Stimulated activated CD4-positive, alpha-beta T cell treated with anti-CD3 and anti-CD28 coated beads, Interleukin-12 subunit alpha, Interleukin-12 subunit beta, amount 100 ng/mL, for 4 hours (primary cell): ENCODE measurements around the gene MAP1LC3A.

Source experiments
- DNase-seq: peaks from one replicate; pipeline ENCODE4 v3.0.0-alpha.2; 2020

MAP1LC3A gene

DNA sequence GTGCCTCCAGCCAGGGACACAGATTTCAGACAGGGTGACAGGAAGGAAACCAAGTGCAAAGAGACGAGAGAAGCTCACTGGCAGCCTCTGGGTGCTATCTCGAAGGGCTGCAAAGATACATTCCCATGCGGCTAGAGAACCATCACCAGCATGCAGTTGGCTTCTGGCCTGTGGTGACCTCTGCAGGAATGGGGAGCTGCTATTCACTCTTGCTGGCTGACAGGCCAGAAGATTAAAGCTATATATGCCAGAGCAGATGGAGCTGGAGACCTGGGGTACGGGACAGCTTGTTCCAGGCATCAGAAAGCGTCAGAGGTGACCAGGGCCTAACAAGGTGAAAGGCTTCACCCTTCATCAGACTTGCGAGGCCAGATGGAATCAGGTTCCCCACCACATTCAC lies 20.0 kb downstream of the MAP1LC3A start:
- no peak for DNase-seq

DNA sequence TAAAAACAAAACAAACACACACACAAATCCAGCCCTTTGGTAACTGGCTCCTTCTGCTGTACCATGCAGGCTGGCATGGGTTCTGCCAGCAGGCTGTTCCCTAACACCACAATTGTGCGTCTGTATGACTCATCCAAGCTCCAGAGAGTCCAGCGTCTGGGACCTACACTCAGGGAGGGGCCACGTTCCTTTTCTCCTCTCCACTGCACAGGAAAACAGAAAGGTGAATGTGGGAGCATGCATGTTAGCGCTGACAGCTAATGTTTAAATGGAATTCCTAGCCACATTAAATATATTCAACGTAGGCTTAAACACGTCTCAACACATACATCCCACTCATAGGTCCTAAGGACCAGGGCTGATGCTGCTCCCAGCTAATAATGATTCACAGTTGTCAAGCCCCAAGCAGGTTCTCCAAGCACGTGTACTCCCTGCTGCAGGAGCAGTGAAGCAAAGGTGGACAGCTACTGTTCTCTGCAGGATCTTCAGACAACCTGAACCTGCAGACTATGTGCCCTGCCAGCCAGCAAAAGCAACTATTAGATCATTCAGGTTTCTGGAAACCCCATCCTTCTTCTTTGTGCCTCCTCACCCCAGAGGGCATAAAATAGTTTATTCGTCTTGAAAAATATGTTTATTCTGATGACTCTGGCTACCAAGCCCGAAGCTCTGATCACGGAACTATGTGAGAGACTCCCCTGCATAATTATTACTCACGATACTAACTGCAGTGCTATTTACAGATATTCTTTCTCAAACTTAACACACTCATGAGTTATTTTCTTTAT lies 20.9 kb downstream of the MAP1LC3A start:
- no peak for DNase-seq

DNA sequence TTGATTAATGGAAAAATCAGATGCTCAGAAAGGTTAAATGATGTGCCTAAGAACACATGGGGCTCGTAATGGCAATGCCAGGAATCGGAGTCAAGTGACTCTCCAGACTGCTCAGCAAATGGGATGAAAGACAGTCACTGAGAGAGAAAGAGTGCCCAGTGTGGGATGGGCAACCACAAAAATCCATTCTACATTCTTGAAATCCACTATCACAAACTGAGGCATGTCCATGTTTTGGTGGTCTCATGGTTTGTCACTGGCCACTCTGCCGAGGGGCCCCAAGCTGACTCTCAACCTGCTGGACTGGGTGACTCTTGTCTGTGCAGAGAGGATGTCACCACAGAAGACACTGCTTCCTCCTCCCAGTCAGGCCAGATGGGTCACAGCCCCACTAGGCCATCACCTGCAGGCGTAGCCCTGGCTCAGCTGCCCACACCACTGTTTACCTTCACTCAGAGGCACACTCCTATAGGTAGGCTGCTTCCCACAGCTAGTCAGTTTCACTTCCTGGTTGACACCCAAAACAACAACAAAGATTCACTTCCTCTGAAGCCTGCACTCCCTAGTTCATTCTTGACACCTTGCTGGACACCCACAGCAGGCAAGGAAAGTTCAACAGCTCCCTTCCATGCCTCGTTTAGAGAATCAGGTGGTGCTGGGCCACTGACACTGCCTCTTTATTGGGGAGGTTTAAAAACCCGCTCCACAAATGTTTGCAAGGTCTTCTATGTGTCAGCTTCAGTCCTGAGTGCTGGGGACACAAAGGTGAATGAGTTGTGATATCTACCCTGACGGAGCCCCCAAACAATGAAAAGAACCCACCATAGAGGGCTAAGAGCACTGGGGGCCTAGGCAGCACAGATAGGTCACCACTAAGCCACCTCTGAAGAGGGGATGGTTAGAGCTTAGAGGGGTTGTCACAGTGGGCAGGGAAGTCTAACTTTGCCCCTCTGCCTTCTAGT lies 21.7 kb downstream of the MAP1LC3A start:
- DNase-seq: no peak

DNA sequence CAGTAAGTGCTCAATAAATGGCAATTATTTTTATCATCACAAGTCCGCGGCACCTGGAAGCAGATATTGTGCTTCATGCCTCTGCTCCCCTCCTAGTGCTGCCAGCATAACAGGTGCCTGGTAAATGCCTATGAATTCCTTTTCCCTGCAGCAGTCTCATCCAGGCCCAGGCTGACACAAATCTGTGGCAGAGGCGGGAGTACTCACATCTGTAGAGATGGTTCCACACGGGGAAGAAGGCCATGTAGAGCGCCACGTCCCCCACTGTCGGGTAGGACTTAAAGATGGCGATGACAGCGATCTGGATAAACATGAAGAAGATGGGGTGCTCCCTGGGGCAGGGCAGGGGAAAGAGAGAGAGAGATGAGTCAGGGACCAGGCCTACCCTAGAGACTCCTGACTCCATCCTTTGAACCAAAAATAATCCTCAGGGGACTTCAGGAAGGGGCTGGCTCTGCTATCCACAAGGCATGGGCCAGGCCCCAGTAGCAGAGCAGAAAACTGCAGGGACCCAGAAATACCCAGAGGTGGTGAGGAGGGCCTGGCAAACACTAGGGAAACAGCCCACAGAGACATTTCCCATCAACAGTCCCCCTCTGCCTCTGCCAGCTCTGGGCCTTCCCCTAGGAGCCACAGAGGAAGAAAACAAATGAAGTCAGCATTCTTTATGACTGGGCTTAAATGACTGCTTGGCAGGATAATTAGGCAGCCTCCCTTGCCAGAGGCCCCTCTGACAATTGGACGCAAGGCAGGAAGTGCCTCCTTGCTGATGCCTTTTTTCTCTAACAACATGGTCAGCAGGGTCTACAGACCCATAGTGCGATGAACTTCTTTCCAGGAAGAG lies 23.0 kb downstream of the MAP1LC3A start:
- DNase-seq: no peak

DNA sequence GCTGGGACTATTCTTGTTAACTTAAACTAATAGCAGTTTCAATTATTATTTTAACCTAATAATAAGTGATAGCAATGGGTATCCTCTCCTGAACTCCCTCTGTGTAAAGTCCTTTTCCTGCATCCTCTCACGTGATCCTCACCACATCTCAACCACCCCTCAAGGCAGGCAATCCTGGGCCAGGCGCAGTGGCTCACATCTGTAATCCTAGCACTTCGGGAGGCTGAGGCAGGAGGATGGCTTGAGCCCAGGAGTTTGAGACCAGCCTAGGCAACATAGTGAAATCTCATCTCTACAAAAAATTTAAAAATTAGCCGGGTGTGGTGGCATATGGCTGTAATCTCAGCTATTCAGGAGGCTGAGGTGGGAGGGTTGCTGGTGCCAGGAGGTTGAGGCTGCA lies 23.7 kb downstream of the MAP1LC3A start:
- DNase-seq: no peak

DNA sequence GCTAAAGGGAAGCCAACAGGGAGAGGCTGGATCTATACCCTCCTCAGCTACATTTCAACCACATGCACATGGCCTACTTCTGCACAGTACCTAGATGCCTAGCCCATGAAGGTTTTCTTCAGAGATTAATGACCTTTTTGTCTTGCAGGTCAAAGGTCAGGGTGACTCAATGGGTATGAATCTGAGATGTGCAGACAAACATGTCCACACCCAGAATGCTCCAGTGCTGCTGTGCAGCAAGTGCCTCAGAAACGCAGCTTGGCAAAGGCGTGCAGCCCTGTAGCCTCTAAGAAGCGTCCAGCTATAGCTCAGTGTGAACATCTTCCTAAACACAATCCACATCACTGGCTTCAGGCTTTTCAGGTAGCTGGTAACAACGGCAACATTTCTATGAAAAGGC lies 24.4 kb downstream of the MAP1LC3A start:
- DNase-seq: no peak

DNA sequence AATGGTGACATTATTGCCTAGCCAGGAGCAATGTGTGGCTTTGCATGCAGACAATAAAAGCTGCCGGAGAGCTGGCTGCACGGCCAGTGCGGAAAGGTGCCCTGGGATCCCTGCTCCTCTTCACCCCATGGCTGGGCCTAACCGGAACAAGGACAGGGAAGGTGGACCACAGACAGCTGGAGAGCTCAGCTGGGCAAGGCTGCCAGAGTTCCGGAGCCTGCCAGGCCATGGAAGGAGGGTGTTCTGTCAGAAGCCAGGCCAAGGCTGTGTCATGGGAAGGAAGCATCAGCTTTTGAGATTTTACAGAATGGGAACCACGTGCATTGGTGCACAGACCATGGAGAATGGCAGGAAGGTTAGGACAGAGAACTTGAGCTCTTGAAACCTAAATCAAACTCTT lies 25.0 kb downstream of the MAP1LC3A start:
- DNase-seq: no peak

DNA sequence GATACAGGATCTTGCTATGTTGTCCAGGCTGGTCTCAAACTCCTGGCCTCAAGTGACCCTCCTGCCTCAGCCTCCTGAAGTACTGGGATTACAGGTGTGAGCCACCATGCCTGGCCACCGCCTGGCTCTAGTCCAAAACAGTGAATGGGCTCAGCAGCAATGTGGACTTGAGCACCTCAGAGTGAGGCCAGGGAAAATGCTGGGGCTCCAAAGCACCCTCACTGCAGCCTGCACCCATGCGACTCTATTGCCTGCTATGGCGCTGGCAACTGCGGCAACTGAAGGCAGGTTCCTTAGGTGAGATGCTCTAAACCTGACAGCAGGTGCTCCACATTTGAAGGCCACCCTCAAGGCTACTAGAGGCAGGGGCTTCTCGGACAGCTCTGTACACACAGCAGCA lies 26.5 kb downstream of the MAP1LC3A start:
- no peak for DNase-seq

DNA sequence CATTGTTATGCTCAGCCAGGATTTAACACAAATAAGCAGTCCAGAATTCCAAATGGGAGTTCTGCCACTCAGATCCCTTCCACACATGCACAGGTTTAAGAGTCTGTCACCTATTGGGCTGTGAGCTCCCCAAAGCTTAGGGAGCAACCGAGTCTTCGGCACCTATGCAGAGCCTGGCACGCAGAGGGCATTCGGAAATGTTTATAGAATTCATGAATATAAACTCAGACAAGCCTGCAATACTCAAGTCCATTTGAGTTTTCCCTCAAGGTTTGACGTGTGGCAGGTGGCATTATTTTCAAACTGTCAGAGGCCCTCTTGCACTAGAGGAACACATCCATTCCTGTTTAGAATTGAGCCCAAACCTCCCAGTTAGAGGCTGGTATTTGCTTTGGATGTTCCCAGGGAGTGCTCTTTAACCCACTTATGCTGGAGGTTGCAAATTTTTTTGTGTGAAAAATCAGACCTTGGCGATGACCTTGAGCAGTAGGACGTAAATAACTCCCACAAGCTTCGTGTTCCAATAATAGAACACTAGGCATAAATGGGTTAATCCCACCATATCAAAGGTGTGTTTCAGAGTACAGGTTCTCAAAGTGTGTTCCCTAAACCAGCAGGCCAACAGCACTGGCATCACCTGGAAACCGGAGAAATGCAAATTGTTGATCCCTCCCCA lies 28.1 kb downstream of the MAP1LC3A start:
- no peak for DNase-seq

DNA sequence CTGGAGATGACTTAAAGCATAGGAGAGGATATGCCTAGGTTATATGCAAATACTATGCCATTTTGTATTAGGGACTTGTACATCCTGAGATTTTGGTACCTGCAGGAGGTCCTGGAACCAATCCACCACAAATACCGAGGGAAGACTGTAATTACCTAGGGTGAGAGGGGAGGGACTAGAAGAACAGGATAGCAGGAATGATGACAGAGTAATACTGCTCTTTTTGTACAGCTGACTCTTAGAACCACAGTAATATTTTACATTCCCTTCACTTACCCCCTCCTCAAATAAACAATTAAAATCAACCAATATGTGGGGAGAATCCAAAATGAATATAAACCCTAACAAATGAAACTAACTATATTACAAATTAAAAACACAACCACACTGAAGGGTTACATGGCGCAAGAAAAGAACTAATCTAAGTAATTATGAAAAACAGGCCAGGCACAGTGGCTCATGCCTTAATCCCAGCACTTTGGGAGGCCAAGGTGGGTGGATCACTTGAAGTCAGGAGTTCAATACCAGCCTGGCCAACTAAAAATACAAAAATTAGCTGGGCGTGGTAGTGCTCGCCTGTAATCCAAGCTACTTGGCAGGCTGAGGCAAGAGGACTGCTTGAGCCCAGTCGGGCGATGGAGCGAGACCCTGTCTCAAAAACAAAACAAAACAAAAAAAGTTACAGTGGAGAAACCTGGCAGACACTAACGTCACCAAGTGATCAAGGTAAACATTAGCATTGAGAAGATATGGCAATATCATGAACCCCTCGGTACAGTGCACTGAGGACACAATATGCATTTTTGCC lies 37.1 kb downstream of the MAP1LC3A start:
- no peak for DNase-seq

DNA sequence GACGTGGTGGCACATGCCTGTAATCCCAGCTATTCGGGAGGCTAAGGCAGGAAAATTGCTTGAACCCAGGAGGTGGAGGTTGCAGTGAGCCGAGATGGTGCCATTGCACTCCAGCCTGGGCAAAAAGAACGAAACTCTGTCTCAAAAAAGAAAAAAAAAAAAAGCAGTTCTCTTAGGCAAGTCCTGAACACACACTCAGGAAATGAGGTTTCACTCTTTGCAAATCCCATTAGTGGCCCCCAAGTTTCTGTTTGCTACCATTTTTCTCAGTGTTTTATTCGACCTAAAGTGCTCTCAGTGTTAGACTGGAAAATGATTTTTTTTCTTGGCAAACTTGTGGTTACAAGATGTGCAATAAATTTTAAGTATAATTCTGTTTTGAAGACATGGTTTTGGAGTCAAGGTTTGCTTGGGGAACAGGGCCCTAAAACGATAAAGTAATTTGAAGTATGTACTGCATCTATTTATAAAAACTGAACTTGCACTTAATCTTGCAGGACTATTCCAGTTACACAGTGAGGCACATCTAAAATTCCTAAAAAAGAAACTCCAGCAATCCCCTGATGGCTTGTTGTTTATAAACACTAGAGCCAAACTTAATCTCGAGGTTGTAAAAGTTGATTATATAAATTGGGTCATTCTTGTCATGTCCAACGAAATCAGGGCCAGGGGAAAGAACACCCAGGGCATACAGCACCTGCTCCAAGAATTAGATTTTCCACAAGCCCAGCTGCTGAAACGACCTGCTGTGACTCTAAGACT lies 42.6 kb downstream of the MAP1LC3A start:
- no peak for DNase-seq

DNA sequence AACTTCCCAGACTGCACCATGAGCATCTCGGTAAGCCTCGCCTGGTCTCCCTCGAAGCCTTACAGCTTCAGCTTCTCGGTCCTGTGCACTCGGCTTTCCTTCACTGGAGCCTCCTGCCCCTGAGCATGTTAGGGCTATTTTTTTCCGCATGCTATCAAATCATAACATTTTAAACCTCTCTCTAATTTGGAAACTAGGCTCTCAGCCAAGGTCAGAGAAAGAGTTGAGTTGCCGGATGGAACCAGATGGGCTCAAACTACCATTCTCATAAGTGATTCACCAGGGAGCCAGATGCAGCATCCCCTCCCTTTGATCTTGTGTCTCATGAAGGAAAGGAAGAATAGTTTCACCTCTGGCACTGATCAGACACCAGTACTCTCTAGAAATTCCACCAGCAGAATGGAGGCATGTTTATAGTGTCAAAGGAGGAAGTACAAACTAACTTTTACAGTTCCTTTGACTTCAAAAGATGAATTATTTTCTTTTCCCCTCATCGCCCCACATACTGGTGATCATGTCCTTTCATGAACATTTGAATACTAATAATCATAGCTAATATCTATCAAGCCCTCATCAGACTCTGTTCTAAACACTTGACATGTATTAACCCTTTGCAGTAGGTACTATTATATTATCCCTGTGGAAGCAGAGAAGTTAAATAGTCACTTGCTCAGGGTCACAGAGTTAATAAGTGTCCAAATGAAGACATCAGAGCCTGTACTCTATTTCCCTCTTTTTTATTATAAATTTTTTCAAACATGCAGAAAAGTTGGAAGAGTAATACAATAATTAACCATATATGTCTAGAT lies 46.7 kb downstream of the MAP1LC3A start:
- no peak for DNase-seq

DNA sequence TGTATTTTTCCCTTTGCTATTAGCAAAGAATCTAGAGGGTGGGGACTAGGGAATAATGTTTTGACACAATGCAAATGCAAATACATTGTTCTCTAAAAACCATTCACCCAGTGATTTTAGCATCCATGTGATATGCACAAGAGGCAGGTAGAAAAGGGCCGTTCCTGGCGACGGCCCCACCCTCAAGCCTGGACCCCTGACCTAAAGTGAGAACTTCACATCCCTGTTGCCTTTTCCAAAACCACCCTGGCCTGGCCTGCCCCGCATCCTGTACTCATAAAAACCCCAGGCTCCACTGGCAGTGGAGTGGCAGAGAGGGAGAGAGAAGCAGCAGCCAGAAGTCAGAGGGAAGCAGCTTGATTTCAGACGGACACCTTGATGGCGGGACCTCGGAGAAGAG lies 48.5 kb downstream of the MAP1LC3A start:
- DNase-seq: no peak
